Measurements from ENCODE around the gene ZDHHC8.

ZDHHC8 gene

DNA sequence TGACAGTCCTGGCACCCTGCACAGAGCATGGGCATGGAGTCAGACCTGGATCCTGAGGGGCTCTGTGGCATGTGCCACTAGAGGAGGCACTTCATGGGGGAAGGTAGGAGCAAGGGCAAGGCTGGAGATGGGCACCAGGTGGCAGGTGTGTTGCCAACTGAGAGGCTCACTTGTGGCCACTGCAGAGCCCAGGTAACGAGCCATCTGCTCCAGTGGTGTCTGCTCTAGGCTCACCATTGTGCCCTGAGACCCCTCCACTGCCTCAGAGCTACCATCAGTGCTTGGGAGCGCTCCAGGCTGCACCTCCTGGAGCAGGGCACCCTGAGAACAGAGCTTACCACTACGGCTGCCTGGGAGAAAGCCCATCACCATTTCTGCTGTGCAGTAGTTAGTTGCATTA lies 1.3 kb upstream of the ZDHHC8 start:
- DNase-seq (ENCODE audit: low read depth) = no peak

DNA sequence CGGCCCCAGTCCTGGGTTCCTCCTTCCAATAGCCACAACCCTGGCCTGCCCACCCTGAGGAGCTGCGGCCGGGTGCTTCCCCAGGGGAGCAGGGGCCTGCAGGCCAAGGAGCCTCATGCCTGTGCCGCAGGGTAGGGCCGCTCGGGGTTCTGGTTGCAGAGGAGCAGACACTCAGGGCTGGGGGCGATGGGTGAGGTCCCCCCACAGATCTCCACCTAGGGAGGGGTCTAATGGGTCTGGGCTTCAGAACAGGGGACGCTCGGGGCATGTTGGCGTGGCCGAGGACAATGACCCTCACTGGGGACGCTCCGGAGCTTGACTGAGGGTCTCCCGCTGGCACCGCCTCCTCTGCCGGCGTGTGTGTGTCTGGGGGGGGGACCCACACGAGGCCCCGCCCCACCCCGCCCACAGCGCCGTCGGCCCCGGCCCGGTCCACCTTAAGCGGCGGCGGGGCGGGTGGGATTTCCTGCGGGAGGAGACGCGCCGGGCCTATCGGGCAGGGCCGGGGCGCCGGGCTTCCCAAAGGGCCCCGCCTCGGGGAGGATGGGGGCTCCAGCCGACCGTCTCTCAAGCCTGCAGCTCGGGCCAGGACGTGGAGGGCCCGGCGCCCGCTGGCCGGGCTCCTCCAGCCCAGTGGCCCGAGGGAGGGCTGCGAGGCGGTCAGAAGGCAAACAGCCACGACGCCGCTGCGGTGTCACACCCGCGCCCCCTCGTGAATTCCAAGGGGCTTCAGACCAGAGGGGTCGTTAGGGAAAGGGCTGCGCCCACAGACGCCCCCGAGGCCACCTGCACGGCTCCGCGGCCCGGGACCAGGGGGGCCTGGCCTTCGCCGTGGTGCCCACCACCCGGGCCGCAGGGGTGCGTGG lies 640 bp upstream of the ZDHHC8 start:
- DNase-seq (ENCODE audit: low read depth) = peak; percentile 53

DNA sequence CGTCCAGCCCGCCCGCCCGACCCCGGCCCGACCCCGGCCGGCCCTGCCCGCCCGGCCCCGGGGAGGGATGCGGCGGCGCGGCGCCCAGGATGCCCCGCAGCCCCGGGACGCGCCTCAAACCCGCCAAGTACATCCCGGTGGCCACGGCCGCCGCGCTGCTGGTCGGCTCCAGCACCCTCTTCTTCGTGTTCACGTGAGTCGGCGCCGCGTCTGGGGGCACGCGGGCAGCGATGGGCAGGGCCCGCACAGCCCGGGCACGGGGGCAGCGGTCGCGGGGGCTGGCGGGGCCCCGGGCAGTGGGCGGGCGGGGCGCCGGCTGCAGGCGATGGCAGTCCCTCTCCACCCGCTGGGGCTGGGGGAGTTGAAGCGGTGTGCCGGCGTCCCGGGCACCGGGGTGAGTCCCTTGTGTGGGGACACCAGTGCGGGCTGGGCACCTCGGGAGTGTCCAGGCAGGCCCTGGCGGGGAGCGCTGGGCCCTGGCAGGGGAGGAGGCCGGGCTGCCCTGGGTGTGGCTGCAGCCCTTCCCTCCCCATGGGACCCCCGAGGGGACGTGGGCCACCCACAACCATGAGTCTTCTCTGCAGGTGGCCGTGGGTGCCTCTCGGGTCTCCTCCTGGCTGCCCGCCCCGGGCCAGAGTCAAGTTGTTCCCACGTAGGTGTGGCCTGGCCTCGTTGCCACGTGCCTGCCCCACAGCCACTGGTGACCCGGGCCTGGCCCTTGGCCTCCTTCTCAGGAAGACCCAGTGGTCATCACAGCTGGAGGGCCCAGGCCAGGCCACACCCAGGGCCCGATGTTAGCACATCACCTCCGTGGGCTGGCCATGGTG lies 468 bp downstream of the ZDHHC8 start:
- DNase-seq (ENCODE audit: low read depth) = no peak

DNA sequence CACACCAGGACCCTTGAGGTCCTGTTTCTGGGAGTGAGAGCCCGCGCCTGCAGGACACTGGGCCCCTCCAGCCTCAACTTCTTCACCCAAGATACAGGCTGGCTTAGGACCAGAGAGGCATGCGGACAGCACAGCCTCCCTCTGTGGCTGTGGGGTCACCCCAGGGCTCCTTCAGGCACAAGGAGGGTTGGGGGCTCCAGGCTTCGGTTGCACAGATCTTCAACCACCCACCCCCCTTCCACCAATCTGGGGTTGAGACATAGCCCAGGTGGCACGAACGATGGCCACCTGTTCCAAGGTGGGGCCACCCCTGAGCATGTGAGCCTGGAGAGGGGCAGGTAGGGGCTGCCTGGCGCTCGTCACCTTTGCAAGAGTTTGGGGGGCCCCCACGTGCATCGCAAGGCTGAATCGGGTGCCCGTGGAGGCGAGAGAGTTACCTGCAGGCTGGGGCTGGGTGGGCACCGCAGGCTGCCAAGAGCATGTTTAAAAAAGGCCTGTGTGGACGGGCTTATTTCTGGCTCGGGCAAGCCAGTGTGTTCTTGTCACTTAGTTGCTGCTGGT lies 1.2 kb downstream of the ZDHHC8 start:
- no peak for DNase-seq (ENCODE audit: low read depth)

DNA sequence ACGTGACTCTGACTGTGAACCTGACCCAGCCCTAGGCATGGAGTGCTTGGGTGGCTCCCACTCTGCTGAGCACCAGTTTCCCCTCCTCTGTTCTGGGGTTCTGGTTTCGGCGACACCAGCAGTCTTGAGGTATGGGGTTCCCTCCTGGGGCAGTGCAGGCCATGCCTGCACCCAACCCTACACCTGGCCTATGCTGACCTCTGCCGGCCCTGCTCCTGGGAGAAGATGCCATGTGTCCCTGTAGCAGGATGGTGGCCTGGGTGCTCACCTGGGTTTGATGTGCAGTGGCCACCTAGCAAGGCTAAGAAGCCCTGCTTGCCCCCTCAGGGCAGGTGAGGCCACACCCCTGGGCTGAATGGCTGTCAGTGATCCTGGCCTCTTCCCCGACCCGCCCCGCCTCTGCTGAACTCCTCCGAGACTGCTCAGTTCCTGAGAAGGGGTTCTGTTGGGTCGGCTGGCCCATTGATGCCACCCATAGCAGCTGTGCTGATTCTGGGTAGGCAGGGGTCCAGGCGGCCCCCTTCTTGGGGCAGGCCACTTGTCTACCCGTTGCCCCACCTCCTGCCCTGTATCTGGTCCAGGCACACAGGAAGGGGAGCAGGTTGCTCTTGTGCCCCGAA lies 2.4 kb downstream of the ZDHHC8 start:
- DNase-seq (ENCODE audit: low read depth) = no peak

DNA sequence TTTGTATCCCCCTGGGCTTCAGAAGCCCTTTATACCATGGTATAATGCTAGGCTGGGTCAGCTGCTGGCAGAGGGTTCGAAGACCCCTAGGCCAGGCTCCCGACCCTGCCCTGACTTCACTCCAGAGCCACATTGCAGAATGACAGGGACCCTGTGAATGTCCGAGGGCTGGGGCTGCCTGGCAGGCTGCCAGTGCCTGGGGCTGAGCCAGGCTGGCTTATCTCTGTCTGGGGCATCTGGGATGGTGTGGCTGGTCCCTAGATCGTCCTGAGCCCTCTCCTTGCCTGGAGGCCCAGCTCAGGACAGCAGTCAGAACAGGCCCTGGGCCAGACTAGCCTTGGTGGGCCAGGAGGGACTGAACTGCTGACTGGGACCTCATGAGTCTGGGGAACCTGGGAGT lies 3.7 kb downstream of the ZDHHC8 start:
- DNase-seq (ENCODE audit: low read depth) = no peak

DNA sequence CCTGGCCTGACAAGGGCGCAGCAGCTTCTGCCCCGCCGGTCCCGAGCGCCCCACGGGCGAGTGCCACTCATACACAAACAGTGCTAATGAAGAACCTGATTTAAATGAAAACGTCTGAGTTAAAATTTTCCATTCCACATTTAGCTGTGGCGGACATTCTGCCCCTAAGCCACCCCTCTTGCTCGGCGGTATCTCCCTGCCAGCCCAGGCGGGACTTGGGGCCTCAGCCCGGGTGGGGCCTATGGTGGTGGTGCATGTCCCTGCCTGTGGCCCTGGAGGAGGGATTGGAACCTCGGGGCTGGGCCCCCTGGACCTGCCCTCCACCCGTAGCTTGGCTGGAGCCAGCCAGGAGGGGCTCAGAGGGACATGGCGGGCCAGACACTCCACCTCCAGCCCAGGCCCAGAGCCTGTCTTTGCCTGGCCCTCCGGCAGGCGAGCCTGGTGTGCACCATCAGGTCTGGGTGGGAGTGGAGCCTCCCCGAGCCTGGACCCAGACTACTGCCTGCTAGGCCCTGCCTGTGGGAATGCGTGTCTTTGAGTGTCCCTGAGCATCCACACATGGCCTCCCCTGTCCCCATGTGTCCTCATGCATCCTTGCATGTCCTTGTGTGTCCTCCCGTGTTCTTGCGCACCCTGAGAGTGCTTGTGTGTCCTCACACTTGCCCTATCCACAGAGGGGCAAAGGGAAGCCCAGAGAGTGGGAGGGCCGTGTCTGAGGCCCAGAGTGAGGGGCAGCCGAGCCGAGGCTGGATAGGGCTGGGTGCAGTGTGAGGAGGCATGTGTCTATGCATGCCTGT lies 4.4 kb downstream of the ZDHHC8 start:
- no peak for DNase-seq (ENCODE audit: low read depth)

DNA sequence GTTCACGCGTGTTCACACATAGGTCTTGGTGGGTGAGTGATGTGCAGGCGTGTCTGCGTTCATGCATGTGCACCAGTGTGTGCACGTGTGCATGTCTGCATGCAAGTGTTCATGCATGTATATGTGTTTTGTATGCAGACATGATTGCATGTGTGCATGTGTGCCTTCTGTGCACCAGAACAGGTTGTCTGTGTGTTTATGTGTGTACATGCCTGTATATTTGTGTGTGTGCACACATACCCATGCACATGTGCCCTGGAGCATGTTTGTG lies 4.9 kb downstream of the ZDHHC8 start:
- no peak for DNase-seq (ENCODE audit: low read depth)

DNA sequence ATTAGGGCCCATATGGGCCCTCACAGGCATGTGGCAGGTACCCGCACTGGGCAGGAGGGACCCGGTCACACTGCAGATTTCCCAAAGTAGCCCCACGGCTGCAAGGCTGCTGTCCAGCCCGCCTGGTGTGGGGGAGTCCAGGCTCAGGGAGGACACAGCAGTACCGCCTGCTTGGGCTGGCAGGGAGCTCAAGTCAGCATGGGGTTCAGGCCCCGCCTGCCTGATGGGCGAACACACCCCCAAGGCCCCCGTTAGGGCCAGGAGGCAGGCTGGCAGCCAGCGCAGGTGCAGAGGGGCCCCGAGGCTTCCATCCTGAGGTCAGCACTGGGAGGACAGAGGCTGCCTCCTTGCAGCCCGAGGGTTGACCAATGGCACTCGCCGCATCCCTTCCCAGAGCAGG lies 5.5 kb downstream of the ZDHHC8 start:
- no peak for DNase-seq (ENCODE audit: low read depth)

DNA sequence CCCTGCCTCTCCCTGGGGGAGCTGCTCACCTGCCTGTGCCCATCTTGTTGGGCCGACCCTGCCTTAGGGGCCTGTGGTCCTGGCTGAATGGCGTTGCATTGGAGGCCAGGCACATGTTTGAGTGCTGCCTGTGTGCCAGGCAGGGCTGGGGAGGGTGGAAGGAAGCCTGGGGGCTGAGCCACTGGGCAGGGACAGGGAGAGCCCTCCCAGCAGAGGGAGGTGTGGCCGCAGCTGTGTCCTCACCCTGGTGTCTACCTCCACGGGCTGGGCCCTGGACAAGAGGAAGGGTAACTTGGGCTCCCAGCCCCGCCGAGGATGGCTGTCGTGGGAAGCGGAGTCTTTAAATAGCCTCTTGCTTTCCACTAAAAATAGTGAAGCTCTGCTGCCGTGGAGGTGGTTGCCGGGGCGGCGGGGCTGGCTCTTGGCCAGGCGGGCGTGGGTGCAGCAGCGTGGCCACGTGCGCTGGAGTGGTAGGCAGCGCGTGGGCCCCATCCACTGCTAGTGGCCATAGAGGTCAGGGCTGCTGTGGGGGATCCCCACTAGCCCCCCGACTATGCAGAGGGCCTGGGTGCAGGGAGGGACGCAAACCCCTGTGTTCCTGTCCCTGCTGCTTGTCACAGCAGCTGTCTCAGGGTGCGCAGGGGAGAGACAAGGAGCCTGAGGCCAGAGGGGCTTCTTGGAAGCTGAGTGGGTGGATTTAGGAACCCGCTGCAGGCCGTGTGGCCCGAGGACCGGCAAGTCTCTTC lies 6.2 kb downstream of the ZDHHC8 start:
- DNase-seq (ENCODE audit: low read depth) = no peak

DNA sequence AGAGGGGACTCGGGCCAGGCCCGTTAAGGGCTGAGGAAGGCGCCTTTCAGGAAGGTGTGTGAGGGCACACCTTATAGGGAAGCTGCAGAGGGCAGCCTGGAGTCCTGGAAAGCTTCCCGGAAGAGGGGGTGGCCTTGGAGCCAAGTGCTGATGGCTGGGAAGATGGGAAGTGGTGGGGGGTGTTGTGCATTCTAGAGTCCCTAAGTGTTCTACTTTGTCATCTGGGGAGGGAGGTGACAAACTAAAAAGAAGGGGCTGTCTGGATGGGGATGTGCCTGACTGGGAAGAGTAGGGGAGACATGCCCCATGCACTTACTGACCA lies 6.8 kb downstream of the ZDHHC8 start:
- DNase-seq (ENCODE audit: low read depth) = no peak

DNA sequence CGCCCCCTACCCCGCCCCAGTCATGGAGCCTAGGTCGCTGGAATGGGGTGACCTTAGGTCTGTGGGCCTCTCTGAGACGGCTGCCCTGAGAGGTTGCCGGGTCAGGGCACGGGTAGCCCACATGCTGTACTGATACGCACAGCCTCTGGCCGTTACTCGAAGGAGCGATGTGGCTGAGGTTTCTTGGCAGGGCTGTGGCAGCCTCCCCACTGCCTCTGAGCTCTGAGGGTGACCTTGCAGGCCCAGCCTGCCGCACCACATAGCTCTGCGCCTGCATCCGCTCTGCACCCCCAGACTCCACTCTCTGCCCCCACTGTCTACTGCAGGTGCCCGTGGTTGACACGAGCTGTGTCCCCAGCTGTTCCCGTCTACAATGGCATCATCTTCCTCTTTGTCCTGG lies 7.3 kb downstream of the ZDHHC8 start:
- no peak for DNase-seq (ENCODE audit: low read depth)

DNA sequence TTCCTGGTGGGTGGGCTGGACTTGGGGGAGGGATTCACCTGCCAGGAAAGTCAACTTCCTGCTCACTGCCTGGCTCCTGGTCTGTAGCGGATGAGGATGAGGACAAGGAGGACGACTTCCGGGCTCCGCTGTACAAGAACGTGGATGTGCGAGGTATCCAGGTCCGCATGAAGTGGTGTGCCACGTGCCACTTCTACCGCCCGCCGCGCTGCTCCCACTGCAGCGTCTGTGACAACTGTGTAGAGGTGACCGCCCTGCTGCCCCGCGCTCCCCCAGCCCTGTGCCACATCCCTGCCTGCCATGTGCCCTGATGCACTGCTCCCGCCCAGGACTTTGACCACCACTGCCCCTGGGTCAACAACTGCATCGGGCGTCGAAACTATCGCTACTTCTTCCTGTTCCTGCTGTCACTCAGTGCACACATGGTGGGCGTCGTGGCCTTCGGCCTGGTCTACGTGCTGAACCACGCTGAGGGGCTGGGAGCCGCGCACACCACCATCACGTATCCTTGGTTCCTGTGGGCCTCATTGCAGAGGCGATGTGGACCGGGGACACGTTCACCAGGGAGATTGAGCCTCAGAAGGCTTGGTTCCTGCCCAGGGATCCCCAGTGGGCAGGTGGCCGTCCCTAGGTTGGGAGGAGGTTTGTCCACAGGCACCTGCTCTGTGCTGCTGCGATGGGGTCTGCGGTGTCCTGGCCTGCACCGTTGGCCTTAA lies 7.9 kb downstream of the ZDHHC8 start:
- no peak for DNase-seq (ENCODE audit: low read depth)

DNA sequence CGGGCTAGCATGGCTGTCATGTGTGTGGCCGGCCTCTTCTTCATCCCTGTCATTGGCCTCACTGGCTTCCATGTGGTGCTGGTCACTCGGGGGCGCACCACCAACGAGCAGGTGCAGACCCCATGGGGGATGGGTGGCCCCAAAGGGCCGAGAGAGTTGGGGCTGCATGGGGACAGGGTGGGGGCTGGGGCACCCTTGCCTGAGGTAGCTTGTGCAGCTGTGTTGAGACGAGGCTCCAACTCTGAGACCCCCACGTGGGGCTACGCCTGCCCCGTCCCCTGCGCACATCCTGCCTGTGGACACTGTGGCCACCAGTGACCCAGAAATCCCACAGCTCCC lies 8.5 kb downstream of the ZDHHC8 start:
- DNase-seq (ENCODE audit: low read depth) = no peak

DNA sequence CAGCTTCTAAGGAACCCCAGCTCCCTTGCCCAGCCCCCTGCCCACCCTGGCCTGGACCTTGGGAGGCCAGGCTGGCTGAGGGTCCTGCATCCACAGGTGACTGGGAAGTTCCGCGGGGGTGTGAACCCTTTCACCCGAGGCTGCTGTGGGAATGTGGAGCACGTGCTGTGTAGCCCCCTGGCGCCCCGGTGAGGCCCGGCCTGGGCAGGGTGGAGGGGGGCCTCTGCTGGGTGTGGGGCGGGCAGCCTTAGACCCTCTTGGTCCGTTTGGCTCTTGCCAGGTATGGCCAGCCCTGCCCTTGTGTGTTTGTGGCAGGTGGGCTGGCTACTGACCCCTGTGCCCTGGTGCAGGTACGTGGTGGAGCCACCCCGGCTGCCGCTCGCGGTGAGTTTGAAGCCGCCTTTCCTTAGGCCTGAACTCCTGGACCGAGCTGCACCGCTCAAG lies 8.9 kb downstream of the ZDHHC8 start:
- no peak for DNase-seq (ENCODE audit: low read depth)

DNA sequence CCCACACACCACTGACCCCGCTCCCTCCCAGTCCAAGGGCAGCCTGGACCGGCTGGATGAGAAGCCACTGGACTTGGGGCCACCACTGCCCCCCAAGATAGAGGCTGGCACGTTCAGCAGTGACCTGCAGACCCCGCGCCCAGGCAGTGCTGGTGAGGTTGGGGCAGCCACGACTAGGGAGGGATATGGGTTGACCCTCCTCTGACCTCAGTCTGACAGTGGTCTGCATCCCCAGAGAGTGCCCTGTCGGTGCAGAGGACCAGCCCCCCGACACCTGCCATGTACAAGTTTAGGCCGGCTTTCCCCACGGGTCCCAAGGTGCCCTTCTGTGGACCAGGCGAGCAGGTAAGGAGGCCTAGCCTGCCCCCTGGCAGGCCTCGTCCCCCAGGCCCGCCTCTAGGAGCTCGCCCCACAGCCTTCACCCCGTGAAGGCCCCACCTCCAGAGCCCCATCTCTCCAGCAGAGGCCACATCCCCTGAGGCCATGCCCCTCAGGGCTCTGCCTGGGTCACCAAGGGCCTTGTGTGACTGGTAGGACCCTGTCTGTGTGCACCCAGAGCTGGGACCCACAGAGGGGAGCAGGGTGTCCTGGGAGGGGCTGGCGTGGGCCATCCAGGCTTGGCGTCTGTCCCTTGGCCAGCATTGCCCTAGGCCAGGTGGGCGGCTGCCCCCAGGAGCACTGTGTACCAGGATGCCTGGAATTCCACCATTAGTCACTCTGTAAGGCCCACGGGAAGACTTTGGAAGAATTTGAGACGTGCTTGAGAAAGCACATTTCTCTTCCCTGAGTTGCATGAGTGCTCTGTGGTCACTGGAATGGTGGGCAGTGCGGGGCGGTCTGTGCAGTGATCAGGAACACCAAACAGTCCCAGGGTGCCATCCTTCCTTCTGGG lies 9.8 kb downstream of the ZDHHC8 start:
- DNase-seq (ENCODE audit: low read depth) = no peak

DNA sequence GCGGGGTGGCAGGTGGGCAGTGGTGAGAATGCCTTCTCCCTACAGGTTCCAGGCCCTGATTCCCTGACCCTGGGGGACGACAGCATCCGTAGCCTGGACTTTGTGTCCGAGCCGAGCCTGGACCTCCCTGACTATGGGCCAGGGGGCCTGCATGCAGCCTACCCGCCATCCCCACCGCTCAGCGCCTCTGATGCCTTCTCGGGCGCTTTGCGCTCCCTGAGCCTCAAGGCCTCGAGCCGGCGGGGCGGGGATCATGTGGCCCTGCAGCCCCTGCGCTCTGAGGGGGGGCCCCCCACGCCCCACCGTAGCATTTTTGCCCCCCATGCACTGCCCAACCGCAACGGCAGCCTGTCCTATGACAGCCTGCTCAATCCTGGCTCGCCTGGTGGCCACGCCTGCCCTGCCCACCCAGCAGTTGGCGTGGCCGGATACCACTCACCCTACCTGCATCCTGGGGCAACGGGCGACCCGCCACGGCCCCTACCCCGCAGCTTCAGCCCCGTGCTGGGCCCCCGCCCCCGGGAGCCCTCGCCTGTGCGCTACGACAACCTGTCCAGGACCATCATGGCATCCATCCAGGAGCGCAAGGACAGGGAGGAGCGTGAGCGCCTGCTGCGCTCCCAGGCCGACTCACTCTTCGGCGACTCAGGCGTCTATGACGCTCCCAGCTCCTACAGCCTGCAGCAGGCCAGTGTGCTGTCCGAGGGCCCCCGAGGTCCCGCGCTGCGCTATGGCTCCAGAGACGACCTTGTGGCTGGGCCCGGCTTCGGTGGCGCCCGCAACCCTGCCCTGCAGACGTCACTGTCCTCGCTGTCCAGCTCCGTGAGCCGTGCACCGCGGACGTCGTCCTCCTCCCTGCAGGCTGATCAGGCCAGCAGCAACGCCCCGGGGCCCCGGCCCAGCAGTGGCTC lies 11.4 kb downstream of the ZDHHC8 start:
- DNase-seq (ENCODE audit: low read depth) = no peak

DNA sequence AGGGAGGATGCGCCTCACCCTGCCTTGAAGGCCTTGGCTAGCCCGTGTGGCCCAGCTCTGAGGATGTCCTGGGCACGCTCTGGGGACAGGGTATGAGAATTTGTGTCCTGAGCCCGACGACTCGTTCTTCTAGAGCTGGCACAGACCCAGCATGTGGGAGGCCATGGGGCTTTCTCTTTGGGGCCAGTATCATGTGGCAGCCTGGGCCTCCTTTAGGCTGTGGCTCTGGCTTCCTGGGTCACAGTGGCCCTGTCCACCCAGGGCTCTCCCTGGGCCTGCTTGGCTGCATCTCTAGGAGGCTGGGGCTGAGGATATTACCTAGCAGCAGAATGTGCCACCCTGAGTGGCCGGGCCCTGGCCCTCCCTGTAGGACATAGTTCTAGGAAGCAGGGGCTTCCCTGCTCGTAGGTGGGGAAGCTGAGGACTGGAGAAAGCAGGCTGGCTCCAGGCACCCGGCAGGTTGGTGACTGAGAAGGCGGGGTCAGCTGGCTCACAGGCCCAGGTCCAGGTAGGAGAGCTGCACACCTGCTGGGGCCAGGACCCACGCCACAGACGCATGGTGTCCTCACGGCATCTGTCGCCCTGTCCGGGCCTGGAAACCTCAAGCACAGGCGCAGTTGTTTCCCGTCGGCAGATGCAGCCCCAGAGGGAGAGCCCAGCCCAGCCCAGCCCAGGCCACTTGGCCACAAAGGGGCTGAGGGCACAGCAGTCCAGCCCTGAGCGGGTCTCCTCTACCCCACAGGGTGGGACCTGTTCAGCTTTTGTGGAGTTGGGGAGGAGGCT lies 12.5 kb downstream of the ZDHHC8 start:
- DNase-seq (ENCODE audit: low read depth) = no peak
